GM18508 (cell line): ENCODE measurements around the gene RSL1D1.
A peak's percentile ranks its signal among the peaks of the same experiment; 100 is the strongest.
"Not testable (repeated sequence)": the region's sequence is repeated elsewhere in the genome, so short reads cannot be mapped to it uniquely, and the experiment has no call there.

Experiments used
- ATAC-seq: cut with Tn5 transposase; IDR thresholded peaks from one replicate; pipeline ENCODE4 v1.9.1; 2021; ENCODE audit warnings: moderate number of reproducible peaks; ENCODE audit not compliant: insufficient read depth, unreplicated experiment

The RSL1D1 gene

GRCh38 chr16:11799509-11800381, 51.6 kb downstream of the RSL1D1 start:
- no peak for ATAC-seq

GRCh38 chr16:11799017-11799381, 52.3 kb downstream of the RSL1D1 start:
- no peak for ATAC-seq

GRCh38 chr16:11797957-11798299, 53.4 kb downstream of the RSL1D1 start:
- ATAC-seq: no peak

- ATAC-seq: peak; percentile 80
These were observed 54.0 kb downstream of the RSL1D1 start, which contains the start of gene ZC3H7A for GRCh38 chr16:11797166-11797956. ZC3H7A (minus strand) TSS chr16:11797258; CDS start chr16:11782354, 14,904 bp downstream.

GRCh38 chr16:11796227-11797165, 54.8 kb downstream of the RSL1D1 start:
- ATAC-seq: no peak

- no peak for ATAC-seq
These were observed 55.5 kb downstream of the RSL1D1 start for GRCh38 chr16:11795887-11796226.

- no peak for ATAC-seq
These were observed 56.1 kb downstream of the RSL1D1 start for GRCh38 chr16:11794996-11795886.

- no peak for ATAC-seq
These were observed 56.9 kb downstream of the RSL1D1 start for GRCh38 chr16:11794447-11794846.

- ATAC-seq: no peak
These were observed 57.5 kb downstream of the RSL1D1 start for GRCh38 chr16:11793840-11794239.

- no peak for ATAC-seq
These were observed 58.7 kb downstream of the RSL1D1 start for GRCh38 chr16:11792410-11793241.

GRCh38 chr16:11791144-11791828, 60.1 kb downstream of the RSL1D1 start:
- ATAC-seq: no peak

GRCh38 chr16:11788914-11789313, 62.4 kb downstream of the RSL1D1 start:
- no peak for ATAC-seq

GRCh38 chr16:11784980-11785599, 66.3 kb downstream of the RSL1D1 start:
- ATAC-seq: not testable (repeated sequence)

- ATAC-seq: not testable (repeated sequence)
These were observed 67.0 kb downstream of the RSL1D1 start for GRCh38 chr16:11784381-11784780.

GRCh38 chr16:11784038-11784369, 67.3 kb downstream of the RSL1D1 start:
- ATAC-seq: no peak
